GM12878 (cell line): ENCODE measurements around the gene C19orf67. TPM values are rescaled to one million over a fixed set of nuclear protein-coding genes. Genes with fewer than 3 reads are reported as not detected.

Experiments
- ATAC-seq: fragments of 200-7000 bp; cut with Tn5 transposase; 3 replicates; pipeline ENCODE4 v1.9.1; 2020; ENCODE audit warnings: mild to moderate bottlenecking, moderate library complexity
- BruUV-seq: library from RNA; stranded (reverse); fragments of 400-500 nt; replicated peaks from 2 replicates; lab custom pipeline; 2021; lab: Mats Ljungman, UMichigan
- CTCF ChIA-PET: fragments of 300-600 bp; sonication (Branson Sonifier 250); formaldehyde crosslinking; extraction: SDS; loops from one replicate; lab custom pipeline; 2021; ENCODE audit warnings: inconsistent platforms; lab: Yijun Ruan, JAX
- POLR2A ChIA-PET: fragments of 350-600 bp; formaldehyde crosslinking; extraction: SDS; loops from one replicate; lab custom pipeline; 2021; ENCODE audit warnings: inconsistent platforms; lab: Charles Lee
- RAD21 ChIA-PET: fragments of 300-600 bp; sonication (Branson Sonifier 250); formaldehyde crosslinking; loops from one replicate; lab custom pipeline; 2023; ENCODE audit warnings: antibody characterized with exemption; ENCODE audit not compliant: unreplicated experiment; lab: Charles Lee
- SMC1A ChIA-PET: fragments of 300-600 bp; sonication (Branson Sonifier 250); formaldehyde crosslinking; loops from one replicate; lab custom pipeline; 2023; ENCODE audit not compliant: unreplicated experiment, uncharacterized antibody; lab: Charles Lee
- DNase-seq: peaks from one replicate; pipeline ENCODE4 v3.0.0-alpha.2; 2011; ENCODE audit warnings: low read depth, low spot score
- FAIRE-seq: peaks from 3 replicates; lab custom pipeline; 2011; peaks lifted over from hg19 to GRCh38; lab: Jason Lieb, UNC
- H2AFZ ChIP-seq: 2 replicates; pipeline ENCODE4 v1.6.0; 2011; ENCODE audit warnings: low read depth, low read length, control low read depth; ENCODE audit not compliant: control insufficient read depth
- H3K27ac ChIP-seq: 2 replicates; pipeline ENCODE4 v1.5.1; 2011; ENCODE audit warnings: control low read depth; ENCODE audit not compliant: control insufficient read depth, insufficient read depth
- H3K27me3 ChIP-seq, 2 experiments: replicated peaks in 1 of 2; 2 replicates each; pipeline versions ENCODE4 v1.6.0 to v1.6.1; 2011; ENCODE audit warnings: low read length in 1 of 2; ENCODE audit not compliant: control insufficient read depth in 2 of 2, insufficient read depth in 2 of 2
- H3K36me3 ChIP-seq, 2 experiments: 2 replicates each; pipeline ENCODE4 v1.5.1; 2011; ENCODE audit warnings: low read length in 1 of 2; ENCODE audit not compliant: control insufficient read depth in 2 of 2, insufficient read depth in 2 of 2
- H3K4me1 ChIP-seq: 2 replicates; pipeline ENCODE4 v1.6.1; 2011; ENCODE audit warnings: mild to moderate bottlenecking, low read length, moderate library complexity, mixed read lengths; ENCODE audit not compliant: control insufficient read depth, insufficient read depth
- H3K4me2 ChIP-seq: 2 replicates; pipeline ENCODE4 v1.6.0; 2011; ENCODE audit warnings: control low read depth; ENCODE audit not compliant: control insufficient read depth, insufficient read depth
- H3K4me3 ChIP-seq: fragments of 200-600 bp; sonication (generic); 2 replicates; pipeline ENCODE4 v1.5.1; 2016
- H3K79me2 ChIP-seq: 2 replicates; pipeline ENCODE4 v1.6.0; 2011; ENCODE audit warnings: low read length; ENCODE audit not compliant: control insufficient read depth, insufficient read depth
- H3K9ac ChIP-seq: 2 replicates; pipeline ENCODE4 v1.8.0; 2011; ENCODE audit warnings: low read length, control low read depth, mixed read lengths; ENCODE audit not compliant: control insufficient read depth, insufficient read depth
- H3K9me3 ChIP-seq: replicated peaks from 3 replicates; pipeline ENCODE4 v1.5.1; 2011; ENCODE audit warnings: mild to moderate bottlenecking, low read length; ENCODE audit not compliant: control insufficient read depth, insufficient read depth
- H4K20me1 ChIP-seq: 2 replicates; pipeline ENCODE4 v1.6.0; 2011; ENCODE audit not compliant: control insufficient read depth, insufficient read depth
- CBFB ChIP-seq: IDR thresholded peaks from 2 replicates; pipeline ENCODE4 v1.6.1; 2016; ENCODE audit warnings: antibody characterized with exemption, low read depth
- CUX1 ChIP-seq: IDR thresholded peaks from 2 replicates; pipeline ENCODE4 v1.6.1; 2012; ENCODE audit warnings: improper control_type of control experiment, low read depth, low read length; ENCODE audit not compliant: insufficient replicate concordance
- ELK1 ChIP-seq: IDR thresholded peaks from 2 replicates; pipeline ENCODE4 v1.6.1; 2012; ENCODE audit warnings: low read depth, low read length, improper control_type of control experiment
- GATAD2B ChIP-seq: fragments of 450-650 bp; conservative IDR thresholded peaks from 2 replicates; pipeline ENCODE4 v1.6.1; 2017; ENCODE audit warnings: low read depth, mild to moderate bottlenecking, moderate library complexity
- JUNB ChIP-seq: IDR thresholded peaks from 2 replicates; pipeline ENCODE4 v1.6.1; 2016; ENCODE audit warnings: antibody characterized with exemption, mild to moderate bottlenecking
- KDM1A ChIP-seq: fragments of 200-600 bp; sonication (generic); IDR thresholded peaks from 2 replicates; pipeline ENCODE4 v1.6.1; 2016; ENCODE audit warnings: borderline replicate concordance
- NFXL1 ChIP-seq: fragments of 450-650 bp; IDR thresholded peaks from 2 replicates; pipeline ENCODE4 v1.6.1; 2017; ENCODE audit warnings: antibody characterized with exemption, mild to moderate bottlenecking, borderline replicate concordance
- PAX5 ChIP-seq: IDR thresholded peaks from 2 replicates; pipeline ENCODE4 v1.6.1; 2011; ENCODE audit warnings: low read depth, low read length, borderline replicate concordance
- RBBP5 ChIP-seq: fragments of 200-600 bp; sonication (generic); conservative IDR thresholded peaks from 2 replicates; pipeline ENCODE4 v1.6.1; 2016
- SMC3 ChIP-seq: IDR thresholded peaks from 2 replicates; pipeline ENCODE4 v1.6.1; 2011; ENCODE audit warnings: low read length, improper control_type of control experiment, borderline replicate concordance
- TAF1 ChIP-seq: IDR thresholded peaks from 2 replicates; pipeline ENCODE4 v1.6.1; 2011; ENCODE audit warnings: mild to moderate bottlenecking, low read depth, low read length, borderline replicate concordance
- TARDBP ChIP-seq: IDR thresholded peaks from 2 replicates; pipeline ENCODE4 v1.6.1; 2016; ENCODE audit warnings: borderline replicate concordance
- ZNF207 ChIP-seq: fragments of 450-650 bp; IDR thresholded peaks from 2 replicates; pipeline ENCODE4 v1.6.1; 2014; ENCODE audit warnings: antibody characterized with exemption, mild to moderate bottlenecking, borderline replicate concordance
- ZNF274 ChIP-seq: IDR thresholded peaks from one replicate; pipeline ENCODE4 v1.8.0; 2011; ENCODE audit not compliant: insufficient read length, insufficient read depth
- WGBS: methylation state at CpG from one replicate; pipeline ENCODE4 v1.1.6; 2016; ENCODE audit warnings: low lambda C conversion rate; ENCODE audit not compliant: insufficient replicate concordance, insufficient coverage; ENCODE audit errors: missing lambda C conversion rate; 5-methylcytosine and 5-hydroxymethylcytosine counted together
- in situ Hi-C: fragments of 300-500 bp; cut with MboI; formaldehyde crosslinking; loops from 9 replicates; pipeline ENCODE4 v1.14.3; 2018; ENCODE audit warnings: mixed read lengths
- intact Hi-C: fragments of 100-400 bp; cut with micrococcal nuclease; formaldehyde crosslinking; loops from one replicate; pipeline ENCODE4 v1.14.2; 2022; ENCODE audit not compliant: unreplicated experiment
- polyA plus RNA-seq, 11 experiments: library from polyadenylated mRNA; depleted of rRNA in 4 of 11; unstranded in 6 of 11; stranded (reverse) in 5 of 11; fragments of >200 nt; fragmentation: Nextera tagmentation in 4 of 11; fragmentation: Illumina TruSeq in 1 of 11; extraction: Ambion mirVana in 4 of 11; extraction: Trizol in 1 of 11; gene quantifications; 1 replicate in 1 of 11; 2 replicates in 10 of 11; pipeline versions ENCODE4 v1.2.1 to v1.2.3, GENCODE V29; 2011 to 2016; ENCODE audit warnings: inconsistent platforms in 2 of 11, missing spikeins in 2 of 11, low read depth in 1 of 11
- total RNA-seq, 4 experiments: library from RNA; depleted of rRNA in 3 of 4; stranded (reverse); fragments of >200 nt in 3 of 4; fragmentation: Illumina TruSeq in 1 of 4; extraction: Trizol in 1 of 4; gene quantifications; 2 replicates each; pipeline versions ENCODE4 v1.2.1 to v1.2.3, GENCODE V29; 2013 to 2021
- TF ChIP-seq, protein P1 (sequence below): fragments of 450-650 bp; IDR thresholded peaks from 2 replicates; pipeline ENCODE4 v1.6.1; 2017; ENCODE audit warnings: low read depth, mild to moderate bottlenecking, moderate library complexity

The C19orf67 gene
- total and polyA plus RNA-seq, 10 of the 15 experiments (the other 5 are each of a cell fraction or from before 2014, with no cell fraction given), result 0.14 TPM; not detected in 9

- POLR2A ChIA-PET, result interaction anchor here (1.1 to 4.1 kb wide), 2 partner anchors 9 to 21 kb away, joined by 3 to 23 read pairs; a partner anchor contains a TSS
- Histone ChIP-seq H4K20me1 (no peaks in the 10 kb centered on the region), H3K27me3 (no peaks in the 10 kb centered on the region), H3K36me3 (peaks cover 3 to 5% of the 10 kb centered on the region in 2 experiments; a peak in 3 of 4 replicates), H3K79me2 (peaks cover 6% of the 10 kb centered on the region), H3K4me3 (peak overlapping the region; percentile 100), H3K4me1 (peaks cover 7% of the 10 kb centered on the region; the same call in 1 of the 2 replicates), H2AFZ (peak overlapping the region; percentile 58), H3K9ac (peak overlapping the region; percentile 76), H3K9me3 (peaks cover 2% of the 10 kb centered on the region; the same call in 1 of the 3 replicates), H3K4me2 (peak overlapping the region; percentile 85), H3K27ac (peak overlapping the region; percentile 82)
- ATAC-seq, result peak; percentile 85
- BruUV-seq, result TSS peak; percentile 91
- SMC1A ChIA-PET, result interaction anchor here (1.0 to 1.7 kb wide), 3 partner anchors 9 to 26 kb away, joined by 3 to 5 read pairs (median 5); partner anchors contain the start of gene PRKACA
- intact Hi-C loops (no loop called here), in situ Hi-C loops (no loop called here)
- DNase-seq, result no peak
- peak; percentile 31 for FAIRE-seq
- 1% methylated on average over 55 of the region's 72 CpGs for WGBS
- RAD21 ChIA-PET, result interaction anchor here (1.0 to 1.6 kb wide), 4 partner anchors 9 to 46 kb away, joined by 4 to 8 read pairs (median 6); partner anchors contain the start of gene ASF1B
- CTCF ChIA-PET, result interaction anchor here (0.6 to 1.3 kb wide), 6 partner anchors 9 to 226 kb away, joined by 3 to 6 read pairs (median 4); no protein-coding TSS in a partner anchor
- TF ChIP-seq SMC3, result 0 out of 2 replicates have a peak, but pooled peaks have one; percentile 4
- no peak for TF ChIP-seq CBFB
- TF ChIP-seq NFXL1, result 0 out of 2 replicates have a peak, but pooled peaks have one; percentile 37
- TF ChIP-seq ZNF274, result no peak
- no peak for TF ChIP-seq CUX1
- no peak for TF ChIP-seq RBBP5
- TF ChIP-seq KDM1A, result no peak
- TF ChIP-seq, protein P1, sequence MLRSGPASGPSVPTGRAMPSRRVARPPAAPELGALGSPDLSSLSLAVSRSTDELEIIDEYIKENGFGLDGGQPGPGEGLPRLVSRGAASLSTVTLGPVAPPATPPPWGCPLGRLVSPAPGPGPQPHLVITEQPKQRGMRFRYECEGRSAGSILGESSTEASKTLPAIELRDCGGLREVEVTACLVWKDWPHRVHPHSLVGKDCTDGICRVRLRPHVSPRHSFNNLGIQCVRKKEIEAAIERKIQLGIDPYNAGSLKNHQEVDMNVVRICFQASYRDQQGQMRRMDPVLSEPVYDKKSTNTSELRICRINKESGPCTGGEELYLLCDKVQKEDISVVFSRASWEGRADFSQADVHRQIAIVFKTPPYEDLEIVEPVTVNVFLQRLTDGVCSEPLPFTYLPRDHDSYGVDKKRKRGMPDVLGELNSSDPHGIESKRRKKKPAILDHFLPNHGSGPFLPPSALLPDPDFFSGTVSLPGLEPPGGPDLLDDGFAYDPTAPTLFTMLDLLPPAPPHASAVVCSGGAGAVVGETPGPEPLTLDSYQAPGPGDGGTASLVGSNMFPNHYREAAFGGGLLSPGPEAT, result no peak
- TF ChIP-seq ZNF207, result peak; percentile 63; the same call in 1 of the 2 replicates
- peak; percentile 49; the same call in 1 of the 2 replicates for TF ChIP-seq TAF1
- peak; percentile 13; the same call in 1 of the 2 replicates for TF ChIP-seq JUNB
- TF ChIP-seq PAX5, result 0 out of 2 replicates have a peak, but pooled peaks have one; percentile 23
- no peak for TF ChIP-seq ELK1
- TF ChIP-seq GATAD2B, result peak; percentile 99
- peak; percentile 77; the same call in 1 of the 2 replicates for TF ChIP-seq TARDBP
Observed at GRCh38 chr19:14091081-14091812, 5.7 kb upstream of the C19orf67 start.
